Measurements from ENCODE around the gene RPTOR.

The RPTOR gene

GRCh38 chr17:80726558-80727408 lies 182.1 kb downstream of the RPTOR start:
- Mint-ChIP-seq H3K27me3 (no peaks in the 10 kb centered on the region), H3K27ac (peak overlapping the region; percentile 17), H3K4me3 (no peak overlapping the region), H3K9me3 (no peaks in the 10 kb centered on the region), H3K36me3 (ENCODE audit: low read depth) (peaks cover 18% of the 10 kb centered on the region), H3K4me1 (peaks cover 37% of the 10 kb centered on the region)
- no peak for DNase-seq
- no peak for ATAC-seq

- DNase-seq, result no peak
- Mint-ChIP-seq H3K27me3 (no peaks in the 10 kb centered on the region), H3K4me1 (peaks cover 33% of the 10 kb centered on the region), H3K27ac (peak overlapping the region; percentile 17), H3K36me3 (ENCODE audit: low read depth) (peaks cover 23% of the 10 kb centered on the region), H3K9me3 (no peaks in the 10 kb centered on the region), H3K4me3 (no peak overlapping the region)
- ATAC-seq, result no peak
These were observed 182.7 kb downstream of the RPTOR start for GRCh38 chr17:80727409-80727755.

GRCh38 chr17:80729016-80729415 lies 184.4 kb downstream of the RPTOR start:
- H3K9me3 Mint-ChIP-seq, result no peaks in the 10 kb centered on the region
- DNase-seq (no peak), ATAC-seq (no peak)
- H3K4me3 Mint-ChIP-seq, result no peak overlapping the region
- H3K27me3 Mint-ChIP-seq, result no peaks in the 10 kb centered on the region
- peaks cover 25% of the 10 kb centered on the region for H3K4me1 Mint-ChIP-seq
- H3K36me3 Mint-ChIP-seq (ENCODE audit: low read depth), result peaks cover 22% of the 10 kb centered on the region
- H3K27ac Mint-ChIP-seq, result no peak overlapping the region

GRCh38 chr17:80729761-80730160 lies 185.1 kb downstream of the RPTOR start:
- no peak for ATAC-seq
- Mint-ChIP-seq H3K9me3 (no peaks in the 10 kb centered on the region), H3K4me1 (peaks cover 24% of the 10 kb centered on the region), H3K27me3 (no peaks in the 10 kb centered on the region), H3K27ac (no peak overlapping the region), H3K36me3 (ENCODE audit: low read depth) (peaks cover 24% of the 10 kb centered on the region), H3K4me3 (no peak overlapping the region)
- DNase-seq, result no peak

GRCh38 chr17:80730739-80731138 lies 186.1 kb downstream of the RPTOR start:
- peak overlapping the region; percentile 62 for H3K4me3 Mint-ChIP-seq
- no peaks in the 10 kb centered on the region for H3K27me3 Mint-ChIP-seq
- peak overlapping the region; percentile 78 for H3K27ac Mint-ChIP-seq
- H3K36me3 Mint-ChIP-seq (ENCODE audit: low read depth), result peaks cover 31% of the 10 kb centered on the region
- H3K9me3 Mint-ChIP-seq, result no peaks in the 10 kb centered on the region
- no peak for DNase-seq
- ATAC-seq, result no peak
- H3K4me1 Mint-ChIP-seq, result peaks cover 22% of the 10 kb centered on the region

- Mint-ChIP-seq H3K4me1 (peaks cover 25% of the 10 kb centered on the region), H3K27ac (peak overlapping the region; percentile 78), H3K27me3 (no peaks in the 10 kb centered on the region), H3K9me3 (no peaks in the 10 kb centered on the region), H3K36me3 (ENCODE audit: low read depth) (peaks cover 31% of the 10 kb centered on the region), H3K4me3 (peak overlapping the region; percentile 62)
- ATAC-seq, result no peak
- DNase-seq, result no peak
These were observed 186.7 kb downstream of the RPTOR start for GRCh38 chr17:80731323-80731722.

GRCh38 chr17:80732268-80732667 lies 187.6 kb downstream of the RPTOR start:
- no peak for DNase-seq
- no peaks in the 10 kb centered on the region for H3K27me3 Mint-ChIP-seq
- no peak overlapping the region for H3K27ac Mint-ChIP-seq
- peaks cover 30% of the 10 kb centered on the region for H3K36me3 Mint-ChIP-seq (ENCODE audit: low read depth)
- ATAC-seq, result no peak
- no peaks in the 10 kb centered on the region for H3K9me3 Mint-ChIP-seq
- peaks cover 34% of the 10 kb centered on the region for H3K4me1 Mint-ChIP-seq
- no peak overlapping the region for H3K4me3 Mint-ChIP-seq

- ATAC-seq (peak; percentile 25), DNase-seq (no peak)
- H3K27ac Mint-ChIP-seq, result peak overlapping the region; percentile 69
- H3K4me3 Mint-ChIP-seq, result no peak overlapping the region
- H3K27me3 Mint-ChIP-seq, result no peaks in the 10 kb centered on the region
- H3K36me3 Mint-ChIP-seq (ENCODE audit: low read depth), result peaks cover 47% of the 10 kb centered on the region
- peaks cover 60% of the 10 kb centered on the region for H3K4me1 Mint-ChIP-seq
- H3K9me3 Mint-ChIP-seq, result peaks cover 4% of the 10 kb centered on the region
These were observed 192.7 kb downstream of the RPTOR start for GRCh38 chr17:80737106-80738019.

- Mint-ChIP-seq H3K9me3 (peaks cover 4% of the 10 kb centered on the region), H3K27me3 (no peaks in the 10 kb centered on the region), H3K27ac (peak overlapping the region; percentile 69), H3K4me3 (peak overlapping the region; percentile 33), H3K4me1 (peaks cover 68% of the 10 kb centered on the region), H3K36me3 (ENCODE audit: low read depth) (peaks cover 49% of the 10 kb centered on the region)
- ATAC-seq (no peak), DNase-seq (no peak)
These were observed 193.6 kb downstream of the RPTOR start for GRCh38 chr17:80738020-80738808.

- Mint-ChIP-seq H3K27ac (peak overlapping the region; percentile 70), H3K4me1 (peaks cover 70% of the 10 kb centered on the region), H3K4me3 (peak overlapping the region; percentile 39), H3K9me3 (peaks cover 4% of the 10 kb centered on the region), H3K27me3 (no peaks in the 10 kb centered on the region), H3K36me3 (ENCODE audit: low read depth) (peaks cover 49% of the 10 kb centered on the region)
- DNase-seq (no peak), ATAC-seq (no peak)
These were observed 194.5 kb downstream of the RPTOR start for GRCh38 chr17:80738987-80739730.

GRCh38 chr17:80740141-80740540 lies 195.5 kb downstream of the RPTOR start:
- DNase-seq (no peak), ATAC-seq (no peak)
- Mint-ChIP-seq H3K27ac (no peak overlapping the region), H3K36me3 (ENCODE audit: low read depth) (peaks cover 43% of the 10 kb centered on the region), H3K9me3 (peaks cover 4% of the 10 kb centered on the region), H3K4me3 (no peak overlapping the region), H3K4me1 (peaks cover 72% of the 10 kb centered on the region), H3K27me3 (no peaks in the 10 kb centered on the region)

GRCh38 chr17:80742091-80742490 lies 197.5 kb downstream of the RPTOR start:
- Mint-ChIP-seq H3K4me3 (no peak overlapping the region), H3K9me3 (peaks cover 4% of the 10 kb centered on the region), H3K4me1 (peaks cover 73% of the 10 kb centered on the region), H3K27me3 (no peaks in the 10 kb centered on the region), H3K36me3 (ENCODE audit: low read depth) (peaks cover 40% of the 10 kb centered on the region), H3K27ac (peak overlapping the region; percentile 78)
- no peak for DNase-seq
- no peak for ATAC-seq

GRCh38 chr17:80742581-80743180 lies 198.0 kb downstream of the RPTOR start:
- peak overlapping the region; percentile 83 for H3K27ac Mint-ChIP-seq
- H3K4me1 Mint-ChIP-seq, result peaks cover 69% of the 10 kb centered on the region
- ATAC-seq, result no peak
- H3K36me3 Mint-ChIP-seq (ENCODE audit: low read depth), result peaks cover 46% of the 10 kb centered on the region
- H3K9me3 Mint-ChIP-seq, result peaks cover 10% of the 10 kb centered on the region
- no peaks in the 10 kb centered on the region for H3K27me3 Mint-ChIP-seq
- DNase-seq, result no peak
- peak overlapping the region; percentile 52 for H3K4me3 Mint-ChIP-seq
